Measurements from ENCODE around the gene MBD6.
"Not testable (repeated sequence)": the region's sequence is repeated elsewhere in the genome, so short reads cannot be mapped to it uniquely, and the experiment has no call there.

MBD6 gene

GRCh38 chr12:57515408-57515933 is 7.2 kb upstream of the MBD6 start:
- Histone ChIP-seq H3K9me3 (ENCODE audit: control insufficient read depth, low read length) (no peaks in the 10 kb centered on the region), H3K36me3 (ENCODE audit: control insufficient read depth, insufficient read depth, low read length) (peaks cover 57% of the 10 kb centered on the region), H3K27ac (ENCODE audit: insufficient read depth, low read length, poor library complexity, severe bottlenecking) (no peak overlapping the region), H3K27me3 (replicated peaks; ENCODE audit: control insufficient read depth, insufficient read depth, low read length, poor library complexity, severe bottlenecking) (no peaks in the 10 kb centered on the region), H3K4me1 (ENCODE audit: control insufficient read depth, insufficient read depth, low read length, poor library complexity, severe bottlenecking) (peaks cover 9% of the 10 kb centered on the region), H3K4me3 (ENCODE audit: insufficient read depth, low read depth, low read length, poor library complexity, severe bottlenecking) (no peak overlapping the region)
- no peak for DNase-seq

- no peak for DNase-seq
- Histone ChIP-seq H3K27ac (ENCODE audit: insufficient read depth, low read length, poor library complexity, severe bottlenecking) (no peak overlapping the region), H3K4me3 (ENCODE audit: insufficient read depth, low read depth, low read length, poor library complexity, severe bottlenecking) (no peak overlapping the region), H3K36me3 (ENCODE audit: control insufficient read depth, insufficient read depth, low read length) (peaks cover 57% of the 10 kb centered on the region), H3K9me3 (ENCODE audit: control insufficient read depth, low read length) (no peaks in the 10 kb centered on the region), H3K27me3 (replicated peaks; ENCODE audit: control insufficient read depth, insufficient read depth, low read length, poor library complexity, severe bottlenecking) (no peaks in the 10 kb centered on the region), H3K4me1 (ENCODE audit: control insufficient read depth, insufficient read depth, low read length, poor library complexity, severe bottlenecking) (peaks cover 12% of the 10 kb centered on the region)
These were observed 6.6 kb upstream of the MBD6 start for GRCh38 chr12:57515934-57516541.

GRCh38 chr12:57516617-57517153 is 5.9 kb upstream of the MBD6 start:
- no peak overlapping the region for H3K4me3 ChIP-seq (ENCODE audit: insufficient read depth, low read depth, low read length, poor library complexity, severe bottlenecking)

GRCh38 chr12:57517187-57517586 is 5.4 kb upstream of the MBD6 start:
- H3K4me1 ChIP-seq (ENCODE audit: control insufficient read depth, insufficient read depth, low read length, poor library complexity, severe bottlenecking): peaks cover 24% of the 10 kb centered on the region
- H3K27me3 ChIP-seq (replicated peaks; ENCODE audit: control insufficient read depth, insufficient read depth, low read length, poor library complexity, severe bottlenecking): no peaks in the 10 kb centered on the region
- H3K9me3 ChIP-seq (ENCODE audit: control insufficient read depth, low read length): no peaks in the 10 kb centered on the region
- no peak overlapping the region for H3K27ac ChIP-seq (ENCODE audit: insufficient read depth, low read length, poor library complexity, severe bottlenecking)
- H3K4me3 ChIP-seq (ENCODE audit: insufficient read depth, low read depth, low read length, poor library complexity, severe bottlenecking): no peak overlapping the region
- DNase-seq: no peak
- peaks cover 49% of the 10 kb centered on the region for H3K36me3 ChIP-seq (ENCODE audit: control insufficient read depth, insufficient read depth, low read length)

More at GRCh38 chr12:57516617-57517153, 5.9 kb upstream of the MBD6 start:
- peaks cover 54% of the 10 kb centered on the region for H3K36me3 ChIP-seq (ENCODE audit: control insufficient read depth, insufficient read depth, low read length)
- no peaks in the 10 kb centered on the region for H3K9me3 ChIP-seq (ENCODE audit: control insufficient read depth, low read length)
- H3K27ac ChIP-seq (ENCODE audit: insufficient read depth, low read length, poor library complexity, severe bottlenecking): no peak overlapping the region
- no peak for DNase-seq
- peaks cover 18% of the 10 kb centered on the region for H3K4me1 ChIP-seq (ENCODE audit: control insufficient read depth, insufficient read depth, low read length, poor library complexity, severe bottlenecking)
- no peaks in the 10 kb centered on the region for H3K27me3 ChIP-seq (replicated peaks; ENCODE audit: control insufficient read depth, insufficient read depth, low read length, poor library complexity, severe bottlenecking)

DNA sequence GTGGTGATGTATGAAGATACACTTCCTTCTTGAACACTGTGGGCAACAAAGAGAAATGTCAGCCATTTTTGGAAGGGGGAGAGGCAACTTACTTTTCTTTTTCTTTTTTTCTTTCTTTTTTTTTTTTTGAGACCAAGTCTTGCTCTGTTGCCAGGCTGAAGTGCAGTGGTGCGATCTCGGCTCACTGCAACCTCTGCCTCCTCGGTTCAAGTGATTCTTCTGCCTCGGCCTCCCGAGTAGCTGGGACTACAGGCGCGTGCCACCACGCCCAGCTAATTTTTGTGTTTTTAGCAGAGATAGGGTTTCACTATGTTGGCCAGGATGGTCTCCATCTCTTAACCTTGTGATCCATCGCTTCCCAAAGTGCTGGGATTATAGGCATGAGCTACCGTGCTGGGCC is 4.9 kb upstream of the MBD6 start:
- not testable (repeated sequence) for H3K27ac ChIP-seq (ENCODE audit: insufficient read depth, low read length, poor library complexity, severe bottlenecking)

DNA sequence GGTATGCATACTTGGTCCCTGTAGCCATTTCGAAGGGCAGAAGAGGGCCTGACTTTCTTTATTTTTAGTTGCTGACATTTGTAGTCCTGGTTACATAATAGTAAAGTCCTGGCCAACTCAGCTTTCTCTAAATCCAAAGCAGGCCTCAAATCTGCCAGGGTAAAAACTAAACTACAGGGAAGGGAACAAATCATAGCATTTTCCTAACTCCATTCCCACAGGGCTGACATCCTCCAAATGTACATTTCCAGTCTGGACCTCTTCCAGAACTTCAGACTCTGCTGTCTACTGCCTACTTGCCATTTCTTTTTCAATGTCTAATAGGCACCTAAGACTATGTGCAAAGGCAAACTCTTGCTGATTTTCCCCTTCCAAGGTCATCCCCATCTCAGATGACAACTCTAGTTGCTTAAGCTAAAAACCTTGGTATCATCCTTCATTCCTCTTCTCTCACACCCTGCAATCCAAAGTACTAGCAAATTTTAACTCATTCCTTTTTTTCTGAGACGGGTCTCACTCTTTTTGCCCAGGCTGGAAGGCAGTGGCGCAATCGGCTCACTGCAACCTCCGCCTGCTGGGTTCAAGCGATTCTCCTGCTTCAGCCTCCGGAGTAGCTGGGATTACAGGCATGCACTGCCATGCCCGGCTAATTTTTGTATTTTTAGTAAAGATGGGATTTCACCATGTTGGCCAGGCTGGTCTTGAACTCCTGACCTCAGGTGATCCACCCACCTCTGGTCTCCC is 4.3 kb upstream of the MBD6 start:
- Histone ChIP-seq H3K27me3 (replicated peaks; ENCODE audit: control insufficient read depth, insufficient read depth, low read length, poor library complexity, severe bottlenecking) (no peaks in the 10 kb centered on the region), H3K9me3 (ENCODE audit: control insufficient read depth, low read length) (no peaks in the 10 kb centered on the region), H3K4me3 (ENCODE audit: insufficient read depth, low read depth, low read length, poor library complexity, severe bottlenecking) (no peak overlapping the region), H3K4me1 (ENCODE audit: control insufficient read depth, insufficient read depth, low read length, poor library complexity, severe bottlenecking) (peaks cover 27% of the 10 kb centered on the region), H3K27ac (ENCODE audit: insufficient read depth, low read length, poor library complexity, severe bottlenecking) (peak overlapping the region; percentile 95), H3K36me3 (ENCODE audit: control insufficient read depth, insufficient read depth, low read length) (peaks cover 38% of the 10 kb centered on the region)
- DNase-seq: no peak

More for the DNA sequence above, 4.9 kb upstream of the MBD6 start:
- not testable (repeated sequence) for H3K4me3 ChIP-seq (ENCODE audit: insufficient read depth, low read depth, low read length, poor library complexity, severe bottlenecking); H3K9me3 ChIP-seq (ENCODE audit: control insufficient read depth, low read length); DNase-seq; H3K27me3 ChIP-seq (replicated peaks; ENCODE audit: control insufficient read depth, insufficient read depth, low read length, poor library complexity, severe bottlenecking)
- peaks cover 26% of the 10 kb centered on the region for H3K4me1 ChIP-seq (ENCODE audit: control insufficient read depth, insufficient read depth, low read length, poor library complexity, severe bottlenecking)
- peaks cover 44% of the 10 kb centered on the region for H3K36me3 ChIP-seq (ENCODE audit: control insufficient read depth, insufficient read depth, low read length)

DNA sequence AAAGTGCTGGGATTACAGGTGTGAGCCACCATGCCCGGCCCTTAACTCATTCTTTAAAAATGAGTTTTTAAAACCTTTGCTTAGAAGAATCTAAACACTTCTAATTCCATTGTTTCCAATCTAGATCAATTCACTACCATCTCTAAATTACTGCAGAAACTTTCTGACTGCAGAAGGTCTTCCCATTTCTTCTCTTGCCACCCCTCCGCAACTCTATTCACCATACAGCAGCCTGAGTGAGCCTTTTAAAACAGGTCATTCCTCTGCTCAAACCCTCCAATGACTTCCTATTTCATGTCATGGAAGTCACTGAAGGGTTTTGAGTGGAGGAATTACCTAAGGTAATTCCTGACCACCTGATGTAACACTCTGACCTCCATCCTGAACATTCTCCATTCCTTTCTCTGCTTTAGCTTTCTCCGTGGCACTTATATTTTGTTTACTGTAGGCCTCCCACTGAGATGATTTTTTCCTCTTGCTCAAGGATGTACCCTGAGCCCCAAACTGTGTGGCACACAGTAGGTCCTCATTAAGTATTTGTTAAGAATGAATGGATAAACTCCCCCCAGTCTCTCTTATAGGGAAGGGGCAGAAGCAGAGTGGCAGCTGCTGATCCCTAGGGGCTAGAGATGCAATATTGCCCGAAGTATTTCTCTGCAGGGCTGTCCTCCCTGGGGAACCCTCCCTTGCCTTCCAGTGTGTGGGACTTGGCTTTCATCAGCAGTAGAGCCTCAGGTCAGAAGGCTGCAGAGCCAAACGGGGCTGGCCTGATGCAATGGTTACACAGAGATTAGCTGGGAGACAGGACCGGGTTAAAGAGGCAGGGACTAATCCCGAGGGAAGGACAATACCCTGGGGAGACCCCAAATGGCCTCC is 3.5 kb upstream of the MBD6 start:
- no peaks in the 10 kb centered on the region for H3K27me3 ChIP-seq (replicated peaks; ENCODE audit: control insufficient read depth, insufficient read depth, low read length, poor library complexity, severe bottlenecking)
- no peaks in the 10 kb centered on the region for H3K9me3 ChIP-seq (ENCODE audit: control insufficient read depth, low read length)
- H3K4me1 ChIP-seq (ENCODE audit: control insufficient read depth, insufficient read depth, low read length, poor library complexity, severe bottlenecking): peaks cover 35% of the 10 kb centered on the region
- peak overlapping the region; percentile 95 for H3K27ac ChIP-seq (ENCODE audit: insufficient read depth, low read length, poor library complexity, severe bottlenecking)
- H3K36me3 ChIP-seq (ENCODE audit: control insufficient read depth, insufficient read depth, low read length): peaks cover 34% of the 10 kb centered on the region
- peak overlapping the region; percentile 71 for H3K4me3 ChIP-seq (ENCODE audit: insufficient read depth, low read depth, low read length, poor library complexity, severe bottlenecking)
- no peak for DNase-seq

DNA sequence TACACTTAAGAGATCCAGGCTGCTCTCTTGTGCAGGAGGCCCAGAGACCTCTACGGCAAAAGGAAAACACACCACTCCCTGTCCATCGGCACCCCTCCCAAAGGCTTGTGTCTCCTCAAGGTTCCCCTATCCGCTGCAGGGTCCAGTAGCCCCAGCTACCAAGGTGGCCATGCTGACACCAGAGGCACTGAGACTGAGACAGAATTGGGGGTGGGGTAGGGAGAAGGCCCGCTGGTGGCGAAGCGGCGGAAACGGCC is 2.9 kb upstream of the MBD6 start:
- H3K27ac ChIP-seq (ENCODE audit: insufficient read depth, low read length, poor library complexity, severe bottlenecking): peak overlapping the region; percentile 95
- DNase-seq: peak in 1 of 3 donors; percentile 15
- H3K9me3 ChIP-seq (ENCODE audit: control insufficient read depth, low read length): no peaks in the 10 kb centered on the region
- peaks cover 28% of the 10 kb centered on the region for H3K36me3 ChIP-seq (ENCODE audit: control insufficient read depth, insufficient read depth, low read length)
- H3K4me1 ChIP-seq (ENCODE audit: control insufficient read depth, insufficient read depth, low read length, poor library complexity, severe bottlenecking): peaks cover 39% of the 10 kb centered on the region
- H3K4me3 ChIP-seq (ENCODE audit: insufficient read depth, low read depth, low read length, poor library complexity, severe bottlenecking): peak overlapping the region; percentile 71
- H3K27me3 ChIP-seq (replicated peaks; ENCODE audit: control insufficient read depth, insufficient read depth, low read length, poor library complexity, severe bottlenecking): no peaks in the 10 kb centered on the region

- Histone ChIP-seq H3K4me3 (ENCODE audit: insufficient read depth, low read depth, low read length, poor library complexity, severe bottlenecking) (peak within 1 kb of the TSS; percentile 71), H3K4me1 (ENCODE audit: control insufficient read depth, insufficient read depth, low read length, poor library complexity, severe bottlenecking) (peaks cover 39% of the 10 kb centered on the region), H3K27me3 (replicated peaks; ENCODE audit: control insufficient read depth, insufficient read depth, low read length, poor library complexity, severe bottlenecking) (no peaks in the 10 kb centered on the region), H3K27ac (ENCODE audit: insufficient read depth, low read length, poor library complexity, severe bottlenecking) (peak within 1 kb of the TSS; percentile 95), H3K36me3 (ENCODE audit: control insufficient read depth, insufficient read depth, low read length) (peaks cover 27% of the 10 kb centered on the region), H3K9me3 (ENCODE audit: control insufficient read depth, low read length) (no peaks in the 10 kb centered on the region)
- DNase-seq: peak; percentile 99 to 100 (median 100)
These were observed 2.4 kb upstream of the MBD6 start, which contains the start of gene DDIT3 for GRCh38 chr12:57520053-57520818. DDIT3 (minus strand) TSS chr12:57520514; CDS start chr12:57517406, 3,108 bp downstream.

Measured in effector memory CD4-positive, alpha-beta T cell (primary cell).